IMR-90 (cell line): ENCODE results near the gene RBM46.

Experiments
- BHLHE40 ChIP-seq: fragments of 150-350 bp; IDR thresholded peaks from 2 replicates; pipeline ENCODE4 v1.6.1; 2016; ENCODE audit warnings: mild to moderate bottlenecking, low read depth, low read length
- CEBPB ChIP-seq: IDR thresholded peaks from 2 replicates; pipeline ENCODE4 v1.6.1; 2012; ENCODE audit warnings: low read depth, low read length, improper control_type of control experiment
- MAFK ChIP-seq: IDR thresholded peaks from 2 replicates; pipeline ENCODE4 v1.6.1; 2012; ENCODE audit warnings: low read depth, low read length, improper control_type of control experiment
- MAZ ChIP-seq: IDR thresholded peaks from 2 replicates; pipeline ENCODE4 v1.6.1; 2012; ENCODE audit warnings: low read depth, mild to moderate bottlenecking, low read length, improper control_type of control experiment, moderate library complexity, borderline replicate concordance
- MXI1 ChIP-seq: IDR thresholded peaks from 2 replicates; pipeline ENCODE4 v1.6.1; 2012; ENCODE audit warnings: low read depth, mild to moderate bottlenecking, low read length, moderate library complexity, borderline replicate concordance
- POLR2A ChIP-seq: IDR thresholded peaks from 2 replicates; pipeline ENCODE4 v1.6.1; 2012; ENCODE audit warnings: mild to moderate bottlenecking, low read depth, low read length
- RAD21 ChIP-seq: IDR thresholded peaks from 2 replicates; pipeline ENCODE4 v1.6.1; 2012; ENCODE audit warnings: low read length, improper control_type of control experiment
- RCOR1 ChIP-seq: IDR thresholded peaks from 2 replicates; pipeline ENCODE4 v1.6.1; 2012; ENCODE audit warnings: mild to moderate bottlenecking, low read length, improper control_type of control experiment; ENCODE audit not compliant: insufficient replicate concordance
- SMC3 ChIP-seq: fragments of 150-350 bp; IDR thresholded peaks from 2 replicates; pipeline ENCODE4 v1.6.1; 2016; ENCODE audit warnings: low read depth, mild to moderate bottlenecking, antibody characterized with exemption, low read length, moderate library complexity
- TF ChIP-seq, protein P1 (sequence below): conservative IDR thresholded peaks from 2 replicates; pipeline ENCODE4 v1.5.1; 2012; ENCODE audit warnings: mild to moderate bottlenecking, low read depth, low read length, improper control_type of control experiment
- TF ChIP-seq, protein P2 (sequence below): fragments of 150-350 bp; IDR thresholded peaks from 2 replicates; pipeline ENCODE4 v1.6.1; 2016; ENCODE audit warnings: low read depth, mild to moderate bottlenecking, low read length, moderate library complexity, borderline replicate concordance

DNA sequence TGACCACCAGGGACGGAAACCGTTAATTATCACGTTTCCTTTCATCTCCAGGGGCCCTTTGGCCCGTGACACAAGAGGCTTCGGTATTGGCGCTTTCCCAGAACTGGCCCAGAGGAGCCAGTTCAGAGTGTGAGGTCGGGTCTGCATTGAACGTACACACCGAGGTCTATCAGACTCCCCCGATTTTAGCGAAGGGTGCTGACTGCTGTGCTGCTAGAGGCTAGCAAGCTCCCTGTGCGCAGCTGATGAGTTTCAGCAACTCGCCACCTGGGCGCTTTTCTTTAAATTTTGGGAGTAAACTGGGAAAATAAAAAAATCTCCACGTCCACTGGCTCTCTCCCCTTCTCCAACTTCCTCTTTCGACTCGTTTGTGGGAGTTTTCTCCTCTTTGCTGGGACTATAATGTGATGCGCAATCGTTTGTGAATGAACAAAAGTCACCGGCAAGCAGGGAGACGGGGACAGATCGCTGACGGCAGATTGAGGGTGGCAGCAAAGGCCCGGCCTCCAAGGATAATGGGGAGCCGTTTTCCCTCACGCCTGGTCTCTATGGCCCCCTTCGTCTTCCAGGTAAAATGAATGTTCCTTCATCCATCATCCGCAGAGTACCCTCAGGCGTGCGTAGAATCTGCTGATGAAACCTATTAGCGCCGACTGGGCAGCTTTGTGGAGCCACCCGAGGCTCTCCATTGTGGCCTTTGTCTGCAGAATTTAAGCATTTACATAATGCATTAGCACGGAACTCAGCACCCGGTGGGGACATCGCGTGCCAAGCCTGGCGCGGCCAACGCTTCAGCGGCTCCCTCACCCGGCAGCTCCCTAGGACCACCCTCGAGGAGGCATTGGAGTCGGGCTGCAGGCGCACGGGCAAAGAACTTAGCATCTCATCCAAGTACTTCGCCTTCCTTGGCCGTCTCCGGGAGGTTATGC is 38.9 kb upstream of the RBM46 start:
- TF ChIP-seq BHLHE40 = no peak
- TF ChIP-seq, protein P1, sequence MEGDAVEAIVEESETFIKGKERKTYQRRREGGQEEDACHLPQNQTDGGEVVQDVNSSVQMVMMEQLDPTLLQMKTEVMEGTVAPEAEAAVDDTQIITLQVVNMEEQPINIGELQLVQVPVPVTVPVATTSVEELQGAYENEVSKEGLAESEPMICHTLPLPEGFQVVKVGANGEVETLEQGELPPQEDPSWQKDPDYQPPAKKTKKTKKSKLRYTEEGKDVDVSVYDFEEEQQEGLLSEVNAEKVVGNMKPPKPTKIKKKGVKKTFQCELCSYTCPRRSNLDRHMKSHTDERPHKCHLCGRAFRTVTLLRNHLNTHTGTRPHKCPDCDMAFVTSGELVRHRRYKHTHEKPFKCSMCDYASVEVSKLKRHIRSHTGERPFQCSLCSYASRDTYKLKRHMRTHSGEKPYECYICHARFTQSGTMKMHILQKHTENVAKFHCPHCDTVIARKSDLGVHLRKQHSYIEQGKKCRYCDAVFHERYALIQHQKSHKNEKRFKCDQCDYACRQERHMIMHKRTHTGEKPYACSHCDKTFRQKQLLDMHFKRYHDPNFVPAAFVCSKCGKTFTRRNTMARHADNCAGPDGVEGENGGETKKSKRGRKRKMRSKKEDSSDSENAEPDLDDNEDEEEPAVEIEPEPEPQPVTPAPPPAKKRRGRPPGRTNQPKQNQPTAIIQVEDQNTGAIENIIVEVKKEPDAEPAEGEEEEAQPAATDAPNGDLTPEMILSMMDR = no peak
- TF ChIP-seq MAFK = no peak
- no peak for TF ChIP-seq POLR2A
- TF ChIP-seq RCOR1 = no peak
- TF ChIP-seq, protein P2, sequence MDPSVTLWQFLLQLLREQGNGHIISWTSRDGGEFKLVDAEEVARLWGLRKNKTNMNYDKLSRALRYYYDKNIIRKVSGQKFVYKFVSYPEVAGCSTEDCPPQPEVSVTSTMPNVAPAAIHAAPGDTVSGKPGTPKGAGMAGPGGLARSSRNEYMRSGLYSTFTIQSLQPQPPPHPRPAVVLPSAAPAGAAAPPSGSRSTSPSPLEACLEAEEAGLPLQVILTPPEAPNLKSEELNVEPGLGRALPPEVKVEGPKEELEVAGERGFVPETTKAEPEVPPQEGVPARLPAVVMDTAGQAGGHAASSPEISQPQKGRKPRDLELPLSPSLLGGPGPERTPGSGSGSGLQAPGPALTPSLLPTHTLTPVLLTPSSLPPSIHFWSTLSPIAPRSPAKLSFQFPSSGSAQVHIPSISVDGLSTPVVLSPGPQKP = no peak
- TF ChIP-seq SMC3 = no peak
- TF ChIP-seq MXI1 = no peak
- TF ChIP-seq CEBPB = no peak
- TF ChIP-seq RAD21 = no peak
- TF ChIP-seq MAZ = no peak
